ENCODE data around the gene JCHAIN. TPM values are rescaled to one million over a fixed set of nuclear protein-coding genes. Genes with fewer than 3 reads are reported as not detected.

The JCHAIN gene
- polyA plus RNA-seq, 2 of the 4 experiments (the other 2 are of a cell fraction) = 0.17 to 0.22 TPM

GRCh38 chr4:70687821-70688794, 21.8 kb upstream of the JCHAIN start, which contains the start of gene UTP3 (continued):
- TF ChIP-seq BCL3 (IDR thresholded peaks at IDR 0.05) (peak; percentile 89; the same call in 2 of the 3 replicates), CEBPB (IDR thresholded peaks at IDR 0.05) (0 out of 4 replicates have a peak, but pooled peaks of 1 of the 2 experiments have one; percentile 10), MAFK (IDR thresholded peaks at IDR 0.05; ENCODE audit: partially characterized antibody) (no peak), HMGXB4 (CRISPR knock-in tag; IDR thresholded peaks at IDR 0.05; ENCODE audit: borderline replicate concordance) (no peak), ZC3H11A (IDR thresholded peaks at IDR 0.05) (no peak; the same call in 1 of the 2 replicates), GATA3 (IDR thresholded peaks at IDR 0.05; ENCODE audit: borderline replicate concordance) (peak; percentile 39; the same call in 1 of the 2 replicates), USF2 (IDR thresholded peaks at IDR 0.05) (no peak), ATOH8 (CRISPR knock-in tag; IDR thresholded peaks at IDR 0.05; ENCODE audit: low read depth) (no peak), BHLHE40 (IDR thresholded peaks at IDR 0.05; ENCODE audit: low read depth, low read length) (no peak), RNF2 (IDR thresholded peaks at IDR 0.05; ENCODE audit: borderline replicate concordance, low read depth) (no peak), FOSB (CRISPR knock-in tag; IDR thresholded peaks at IDR 0.05) (no peak), FOSL2 (IDR thresholded peaks at IDR 0.05) (no peak), FOSL2 (CRISPR knock-in tag; IDR thresholded peaks at IDR 0.05) (no peak), CBX8 (IDR thresholded peaks at IDR 0.05) (no peak), HOXB13 (CRISPR knock-in tag; IDR thresholded peaks at IDR 0.05; ENCODE audit: low read depth) (no peak), HDAC2 (IDR thresholded peaks at IDR 0.05) (no peak), ZSCAN20 (CRISPR knock-in tag; IDR thresholded peaks at IDR 0.05) (no peak), ELK1 (IDR thresholded peaks at IDR 0.05; ENCODE audit: low read depth, low read length) (no peak), NR3C1 (IDR thresholded peaks at IDR 0.05) (no peak), HOXB5 (CRISPR knock-in tag; IDR thresholded peaks at IDR 0.05) (no peak), HEYL (CRISPR knock-in tag; IDR thresholded peaks at IDR 0.05) (no peak), EHF (CRISPR knock-in tag; IDR thresholded peaks at IDR 0.05) (no peak), NPAS2 (CRISPR knock-in tag; IDR thresholded peaks at IDR 0.05; ENCODE audit: borderline replicate concordance) (no peak), MYC (IDR thresholded peaks at IDR 0.05; ENCODE audit: borderline replicate concordance, low read length) (peak; percentile 87), PHF8 (IDR thresholded peaks at IDR 0.05; ENCODE audit: borderline replicate concordance, low read depth) (peak; percentile 60), RARB (CRISPR knock-in tag; IDR thresholded peaks at IDR 0.05) (no peak)

Data from A549 (cell line).